Pancreas (tissue), 10 donors: Measurements from ENCODE around the gene GPR39. TPM values are rescaled to one million over a fixed set of nuclear protein-coding genes. Genes with fewer than 3 reads are reported as not detected.

Experiments used
- ATAC-seq, 4 donors: fragments of 200-7000 bp; cut with Tn5 transposase; one replicate each; pipeline versions ENCODE4 v1.8.0 to v1.9.1; 2020; ENCODE audit warnings: mild to moderate bottlenecking in 4 of 4, moderate library complexity in 4 of 4
- DNase-seq, 6 donors: peaks; one replicate each; pipeline ENCODE4 v3.0.0-alpha.2; 2020
- FAIRE-seq: peaks from 2 replicates; lab custom pipeline; 2012; peaks lifted over from hg19 to GRCh38; lab: Jason Lieb, UNC
- H3K27ac ChIP-seq, 4 donors: fragments of 200-600 bp; sonication (generic); 1 replicate in 3 of 4; 2 replicates in 1 of 4; pipeline versions ENCODE4 v1.5.0 to v1.8.0; 2020
- H3K27me3 ChIP-seq, 4 donors: fragments of 200-600 bp; one replicate each; pipeline ENCODE4 v1.8.0; 2021
- H3K36me3 ChIP-seq, 3 donors: fragments of 200-600 bp; sonication (generic) in 1 of 3; one replicate each; pipeline versions ENCODE4 v1.5.0 to v1.8.0; 2020 to 2021
- H3K4me1 ChIP-seq, 3 donors: fragments of 200-600 bp; one replicate each; pipeline ENCODE4 v1.8.0; 2021
- H3K4me3 ChIP-seq, 4 donors: fragments of 200-600 bp; sonication (generic) in 2 of 4; one replicate each; pipeline versions ENCODE4 v1.5.0 to v1.8.0; 2020 to 2021
- H3K9me3 ChIP-seq, 4 donors: fragments of 200-600 bp; one replicate each; pipeline ENCODE4 v1.8.0; 2021
- CTCF ChIP-seq, 4 donors: fragments of 200-600 bp; sonication (generic) in 3 of 4; IDR thresholded peaks; one replicate each; pipeline versions ENCODE4 v1.5.0 to v1.8.0; 2021; ENCODE audit warnings: antibody characterized with exemption in 4 of 4
- WGBS, 2 donors: extraction: QIAGEN DNeasy Blood & Tissue Kit; methylation state at CpG; one replicate each; pipeline ENCODE4 v1.1.7; 2013; 5-methylcytosine and 5-hydroxymethylcytosine counted together
- intact Hi-C, 3 donors: fragments of 100-400 bp; cut with DNase I; formaldehyde crosslinking; loops; one replicate each; pipeline versions ENCODE4 v1.11.1 to v1.14.2; 2022
- polyA plus RNA-seq, 2 donors: library from polyadenylated mRNA; stranded (reverse); fragments of 200-250 nt; gene quantifications; one replicate each; pipeline ENCODE4 v1.2.3, GENCODE V29; 2013
- total RNA-seq, 6 donors: library from RNA; stranded (reverse); fragmentation: NEBNext Ultra II Directional in 4 of 6; extraction: Animal tissue kit (Norgen Biotek cat#: 25700) in 4 of 6; gene quantifications; one replicate each; pipeline versions ENCODE4 v1.2.1 to v1.2.4, GENCODE V29; 2021 to 2023
- donor health status: healthy with polysubstance abuse.
- donor health status: DM: no; HTN: no; CAD: no; lungs with moderate emphysema.
- donor health status: DM: no; HTN: no; CAD: no.
- donor health status: control.
- donor health status: control.
- donor health status: Bipolar disorder and iron deficiency.
- donor health status: DM: yes; HTN: yes; CAD: no.
- donor health status: DM: no; HTN: no; CAD: no.
- donor health status: DM: no; HTN: no; CAD: no.
- donor health status: DM: yes; HTN: yes; CAD: no.

GPR39 gene
- total and polyA plus RNA-seq, 8 donors: 2.3 to 8.1 (median 3.9) TPM

DNA sequence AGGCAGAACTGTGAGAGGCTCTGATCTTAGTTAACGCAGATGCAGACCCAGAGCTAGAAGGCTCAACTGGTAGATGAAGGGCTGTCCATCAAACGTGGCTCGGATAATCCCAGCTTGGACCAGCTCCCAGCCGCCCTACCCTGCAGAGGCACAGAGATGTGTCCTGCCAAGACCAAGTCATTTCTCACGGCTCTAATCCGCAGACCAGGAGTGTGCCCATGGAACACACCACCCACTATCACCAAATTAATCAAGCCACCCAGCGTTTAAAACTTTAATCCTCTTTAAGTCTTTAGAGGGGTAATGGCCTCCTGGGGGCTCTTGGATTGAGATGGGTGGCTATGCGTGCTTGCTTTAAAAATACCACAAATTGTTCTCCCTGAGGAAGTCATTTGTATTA lies 235.9 kb downstream of the GPR39 start:
- no peak for DNase-seq
- Histone ChIP-seq H3K4me3 (no peak overlapping the region), H3K4me1 (no peaks in the 10 kb centered on the region), H3K27me3 (no peaks in the 10 kb centered on the region), H3K36me3 (no peaks in the 10 kb centered on the region), H3K9me3 (no peaks in the 10 kb centered on the region), H3K27ac (no peak overlapping the region)
- intact Hi-C loops: no loop called here
- no peak for ATAC-seq
- TF ChIP-seq CTCF (IDR thresholded peaks at IDR 0.05): no peak
- 81 to 86% methylated on average over 8 of the region's 8 CpGs for WGBS, 2 donors
- no peak for FAIRE-seq

GRCh38 chr2:132654335-132654734 lies 237.7 kb downstream of the GPR39 start:
- Histone ChIP-seq H3K27me3 (no peaks in the 10 kb centered on the region), H3K4me1 (no peaks in the 10 kb centered on the region), H3K27ac (no peak overlapping the region), H3K4me3 (no peak overlapping the region), H3K36me3 (no peaks in the 10 kb centered on the region), H3K9me3 (no peaks in the 10 kb centered on the region)
- intact Hi-C loops: no loop called here
- DNase-seq: no peak
- no peak for ATAC-seq
- no peak for TF ChIP-seq CTCF (IDR thresholded peaks at IDR 0.05)
- WGBS, 2 donors: 67 to 69% methylated on average over 4 of the region's 4 CpGs
- no peak for FAIRE-seq

GRCh38 chr2:132654968-132655367 lies 238.4 kb downstream of the GPR39 start:
- DNase-seq (no peak), FAIRE-seq (no peak), ATAC-seq (no peak)
- Histone ChIP-seq H3K9me3 (no peaks in the 10 kb centered on the region), H3K27me3 (no peaks in the 10 kb centered on the region), H3K4me1 (no peaks in the 10 kb centered on the region), H3K36me3 (no peaks in the 10 kb centered on the region), H3K27ac (no peak overlapping the region), H3K4me3 (no peak overlapping the region)
- 94 to 95% methylated on average over 7 of the region's 7 CpGs for WGBS, 2 donors
- intact Hi-C loops: no loop called here
- TF ChIP-seq CTCF (IDR thresholded peaks at IDR 0.05): no peak

DNA sequence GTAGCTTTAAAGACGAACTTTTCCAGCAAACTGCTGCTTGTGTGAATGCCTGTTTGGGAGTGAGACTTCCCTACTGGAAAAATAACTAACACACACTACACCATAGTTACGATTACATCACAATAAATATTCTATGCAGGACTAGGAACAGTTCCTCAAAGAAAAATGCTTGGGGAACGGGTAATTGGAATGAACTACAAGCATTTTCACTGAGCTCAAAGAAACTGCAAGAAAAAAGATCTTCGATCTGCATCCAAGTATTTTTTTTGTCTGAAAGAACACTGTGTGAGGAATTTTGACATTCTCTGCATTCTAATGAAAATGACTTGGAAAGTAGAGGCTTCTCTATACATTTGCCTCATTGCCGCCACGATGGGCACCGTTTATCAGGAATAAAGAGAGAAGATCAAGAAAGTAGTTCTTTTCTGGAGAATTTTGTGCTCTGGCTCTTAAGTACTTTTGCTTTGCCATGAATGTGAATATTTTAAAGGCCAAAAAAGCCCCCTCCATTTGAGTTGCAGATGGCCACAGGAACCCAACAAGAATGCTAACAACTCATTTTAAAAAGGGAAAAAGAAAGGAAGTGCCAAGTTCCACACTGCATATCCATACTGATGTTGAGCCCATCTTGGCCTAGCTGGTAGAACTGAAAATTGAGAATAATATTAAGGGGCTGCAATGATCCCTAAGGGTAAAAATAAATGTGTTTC lies 239.8 kb downstream of the GPR39 start:
- Histone ChIP-seq H3K4me1 (no peaks in the 10 kb centered on the region), H3K27ac (no peak overlapping the region), H3K27me3 (no peaks in the 10 kb centered on the region), H3K9me3 (no peaks in the 10 kb centered on the region), H3K36me3 (no peaks in the 10 kb centered on the region), H3K4me3 (no peak overlapping the region)
- intact Hi-C loops: no loop called here
- no peak for FAIRE-seq
- DNase-seq: no peak
- no peak for ATAC-seq
- WGBS, 2 donors: 65 to 70% methylated on average over 7 of the region's 7 CpGs
- no peak for TF ChIP-seq CTCF (IDR thresholded peaks at IDR 0.05)

DNA sequence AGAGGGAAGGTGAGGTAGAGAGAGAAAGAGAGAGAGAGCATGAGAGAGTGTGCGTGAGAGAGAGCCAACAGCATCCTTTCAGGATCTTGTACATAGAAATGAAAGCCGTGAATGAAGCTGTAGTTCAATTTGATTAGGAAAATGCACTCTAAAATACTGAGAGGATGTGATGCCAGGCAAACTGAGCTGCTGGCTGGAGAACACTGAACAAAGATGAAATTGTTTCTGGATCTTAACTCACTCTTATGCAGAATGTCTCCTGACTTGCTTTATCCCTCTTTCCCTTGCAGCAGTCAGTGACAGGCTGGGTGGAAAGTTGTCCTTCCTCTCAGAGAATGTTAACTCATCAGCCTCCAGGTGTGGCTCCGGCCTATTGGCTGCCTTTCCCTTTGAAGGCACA lies 242.7 kb downstream of the GPR39 start:
- no peak for FAIRE-seq
- Histone ChIP-seq H3K36me3 (no peaks in the 10 kb centered on the region), H3K27ac (no peak overlapping the region), H3K4me3 (no peak overlapping the region), H3K9me3 (no peaks in the 10 kb centered on the region), H3K27me3 (no peaks in the 10 kb centered on the region), H3K4me1 (no peaks in the 10 kb centered on the region)
- intact Hi-C loops: no loop called here
- 93 to 95% methylated on average over 3 of the region's 3 CpGs for WGBS, 2 donors
- no peak for TF ChIP-seq CTCF (IDR thresholded peaks at IDR 0.05)
- ATAC-seq: no peak
- DNase-seq: no peak
